Stimulated activated CD8-positive, alpha-beta memory T cell treated with anti-CD3 and anti-CD28 coated beads, Interleukin-15, amount 100 ng/mL, for 24 hours (primary cell): Measurements from ENCODE around the gene ITSN1.
"Not testable (repeated sequence)": the region's sequence is repeated elsewhere in the genome, so short reads cannot be mapped to it uniquely, and the experiment has no call there.

Source experiments
- DNase-seq: peaks from one replicate; pipeline ENCODE4 v3.0.0-alpha.2; 2020; ENCODE audit warnings: low read depth

Gene ITSN1

DNA sequence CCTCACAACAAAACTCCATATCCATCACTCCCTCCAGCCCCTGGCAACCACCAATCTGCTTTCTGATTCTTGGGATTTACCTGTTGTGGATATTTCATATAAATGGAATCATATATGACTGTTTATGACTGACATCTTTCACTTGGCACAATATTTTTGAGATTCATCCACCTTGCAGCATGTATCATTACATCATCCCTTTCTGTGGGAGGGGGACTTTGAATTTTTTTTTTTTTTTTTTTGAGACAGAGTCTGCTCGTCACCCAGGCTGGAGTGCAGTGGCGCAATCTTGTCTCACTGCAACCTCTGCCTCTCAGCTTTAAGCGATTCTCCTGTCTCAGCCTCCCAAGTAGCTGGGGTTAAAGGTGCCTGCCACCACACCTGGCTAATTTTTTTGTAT lies 128.2 kb downstream of the ITSN1 start:
- DNase-seq = no peak

DNA sequence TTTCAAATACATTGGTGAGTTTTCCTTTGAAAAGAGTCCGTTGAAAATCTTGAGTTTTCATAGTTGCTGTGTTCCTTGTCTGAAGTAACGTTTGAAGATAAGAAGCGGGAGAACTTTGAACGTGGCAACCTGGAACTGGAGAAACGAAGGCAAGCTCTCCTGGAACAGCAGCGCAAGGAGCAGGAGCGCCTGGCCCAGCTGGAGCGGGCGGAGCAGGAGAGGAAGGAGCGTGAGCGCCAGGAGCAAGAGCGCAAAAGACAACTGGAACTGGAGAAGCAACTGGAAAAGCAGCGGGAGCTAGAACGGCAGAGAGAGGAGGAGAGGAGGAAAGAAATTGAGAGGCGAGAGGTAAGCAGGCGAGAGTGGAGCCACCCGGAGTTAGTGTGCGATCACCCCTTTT lies 129.7 kb downstream of the ITSN1 start:
- no peak for DNase-seq

DNA sequence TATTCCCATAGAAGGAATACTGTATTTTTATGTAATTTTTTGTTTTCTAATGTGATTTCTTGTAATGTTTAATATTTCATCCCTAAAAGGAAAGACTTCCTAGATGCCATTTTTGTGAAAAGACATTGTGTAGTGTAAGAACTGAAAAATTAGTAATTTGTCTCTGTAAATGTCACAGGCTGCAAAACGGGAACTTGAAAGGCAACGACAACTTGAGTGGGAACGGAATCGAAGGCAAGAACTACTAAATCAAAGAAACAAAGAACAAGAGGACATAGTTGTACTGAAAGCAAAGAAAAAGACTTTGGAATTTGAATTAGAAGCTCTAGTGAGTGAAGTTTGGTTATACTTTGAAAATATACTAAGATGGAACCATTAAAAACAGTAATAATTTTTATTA lies 132.2 kb downstream of the ITSN1 start:
- no peak for DNase-seq

DNA sequence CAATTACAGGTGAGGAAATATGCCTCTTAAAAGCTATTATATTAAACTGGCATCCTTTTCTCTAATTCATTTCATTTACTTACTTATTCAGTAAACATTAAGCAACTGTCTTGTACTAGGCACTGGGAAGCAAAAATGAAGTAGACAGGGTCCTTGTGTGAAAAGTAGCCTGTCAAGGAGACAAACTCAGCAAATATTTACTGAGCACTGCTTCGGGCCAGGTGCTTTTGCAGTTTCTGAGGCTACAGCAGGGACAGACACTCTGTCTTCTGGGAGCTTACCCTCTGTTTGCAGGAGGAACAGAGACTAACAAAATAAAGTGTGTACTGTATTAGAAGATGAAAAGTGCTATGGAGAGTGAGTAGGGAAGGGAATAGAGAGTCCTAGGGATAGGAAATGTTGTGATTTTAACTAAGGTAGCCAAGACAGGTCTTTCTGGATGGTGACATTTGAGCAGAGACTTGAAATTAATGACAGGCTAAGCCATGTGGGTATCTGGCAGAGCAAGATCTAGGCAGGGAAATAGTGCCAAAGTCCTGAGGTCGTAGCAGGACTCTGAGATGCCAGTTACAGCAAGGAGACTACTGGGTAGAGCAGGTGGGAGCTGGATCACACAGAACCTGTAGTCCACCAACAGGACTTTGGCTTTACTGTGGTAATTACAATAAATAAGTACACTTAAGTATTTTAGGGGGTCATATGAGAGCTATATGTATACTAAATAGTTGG lies 133.0 kb downstream of the ITSN1 start:
- DNase-seq = no peak

DNA sequence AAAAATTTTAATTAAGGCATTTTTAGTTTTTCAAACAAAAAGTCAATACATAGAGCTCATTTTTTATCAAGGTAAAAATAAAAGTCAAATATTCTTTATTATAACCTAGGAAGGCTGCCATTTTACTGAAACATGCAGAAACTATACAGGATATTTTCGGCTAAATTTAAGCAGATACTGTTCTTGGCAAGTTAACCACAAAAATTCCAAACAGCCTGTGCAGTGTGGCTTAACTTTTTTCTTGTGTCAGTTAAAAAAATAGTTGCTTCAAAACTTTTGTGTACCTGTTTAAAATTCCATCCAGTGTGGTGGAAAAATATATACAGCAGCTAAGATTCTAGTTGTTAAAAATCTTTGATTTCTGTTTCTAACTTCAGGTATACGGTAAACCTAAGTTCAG lies 138.3 kb downstream of the ITSN1 start:
- DNase-seq = no peak

DNA sequence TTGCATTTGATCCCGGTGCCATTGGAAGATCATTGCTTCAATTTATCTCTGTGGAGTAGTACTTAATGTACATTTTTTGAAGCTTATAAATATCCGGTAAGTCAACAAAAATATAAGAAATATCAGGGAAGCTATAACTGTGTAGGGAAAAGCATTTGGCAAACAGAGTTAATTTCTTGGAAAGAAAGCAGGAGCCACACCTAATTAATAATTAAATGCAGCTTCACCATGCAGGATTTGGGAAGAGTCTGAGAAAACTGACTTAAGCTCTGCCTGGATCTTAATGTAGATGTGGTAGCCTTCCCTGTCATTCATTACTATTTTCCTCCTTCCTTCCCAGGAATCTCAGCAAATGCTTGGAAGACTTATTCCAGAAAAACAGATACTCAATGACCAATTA lies 138.8 kb downstream of the ITSN1 start:
- no peak for DNase-seq

GRCh38 chr21:33783187-33783979 lies 141.1 kb downstream of the ITSN1 start:
- DNase-seq = no peak

DNA sequence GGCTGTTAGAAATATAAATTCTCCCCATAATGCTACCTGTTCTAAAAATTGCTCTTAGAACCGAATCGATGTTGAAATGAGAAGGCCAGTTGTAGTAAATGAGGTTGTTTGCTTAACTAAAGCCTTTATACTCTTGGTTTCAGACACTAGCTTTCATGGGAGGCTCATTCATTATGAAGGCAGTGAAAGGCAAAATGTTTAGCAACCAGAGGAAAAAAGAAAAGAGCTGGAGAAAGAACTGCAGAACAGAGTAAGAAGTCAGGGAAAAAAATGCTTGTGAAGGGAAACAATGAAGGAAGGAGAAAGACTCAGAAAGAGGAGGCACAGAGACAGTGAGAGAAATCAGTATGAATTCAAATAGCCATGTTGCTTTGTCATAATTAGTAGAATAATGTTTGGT lies 145.1 kb downstream of the ITSN1 start:
- no peak for DNase-seq

DNA sequence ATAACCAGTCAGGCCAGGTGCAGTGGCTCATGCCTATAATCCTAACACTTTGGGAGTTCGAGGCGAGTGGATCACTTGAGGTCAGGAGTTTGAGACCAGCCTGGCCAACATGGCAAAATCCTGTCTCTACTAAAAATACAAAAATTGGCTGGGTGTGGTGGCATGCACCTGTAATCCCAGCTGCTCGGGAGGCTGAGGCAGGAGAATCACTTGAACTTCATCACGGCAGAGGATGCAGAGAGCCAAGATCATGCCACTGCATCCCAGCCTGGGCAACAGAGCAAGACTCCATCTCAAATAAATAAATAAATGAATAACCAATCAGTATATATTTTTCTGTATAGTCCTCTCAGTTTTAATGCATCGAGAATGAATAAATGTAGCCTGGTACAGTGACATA lies 146.1 kb downstream of the ITSN1 start:
- not testable (repeated sequence) for DNase-seq

DNA sequence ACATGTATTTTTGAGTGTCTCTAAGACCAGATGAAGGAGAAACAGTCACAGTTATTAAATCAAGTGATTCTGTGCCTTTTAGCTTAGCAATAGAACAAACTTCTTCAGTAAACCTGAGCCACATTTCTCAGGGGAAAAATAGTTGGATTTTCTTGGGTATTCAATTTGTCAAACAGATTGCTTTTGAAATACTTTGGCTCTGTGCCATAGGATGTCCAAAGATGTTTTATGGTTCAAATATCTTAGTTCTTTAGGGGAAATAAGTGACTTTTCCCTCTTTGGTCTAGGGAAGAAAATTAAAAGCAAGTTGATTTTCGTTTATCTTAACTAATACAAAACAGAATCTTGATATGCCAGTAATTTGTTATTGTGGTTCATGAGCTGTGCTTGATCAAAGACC lies 147.4 kb downstream of the ITSN1 start:
- no peak for DNase-seq

DNA sequence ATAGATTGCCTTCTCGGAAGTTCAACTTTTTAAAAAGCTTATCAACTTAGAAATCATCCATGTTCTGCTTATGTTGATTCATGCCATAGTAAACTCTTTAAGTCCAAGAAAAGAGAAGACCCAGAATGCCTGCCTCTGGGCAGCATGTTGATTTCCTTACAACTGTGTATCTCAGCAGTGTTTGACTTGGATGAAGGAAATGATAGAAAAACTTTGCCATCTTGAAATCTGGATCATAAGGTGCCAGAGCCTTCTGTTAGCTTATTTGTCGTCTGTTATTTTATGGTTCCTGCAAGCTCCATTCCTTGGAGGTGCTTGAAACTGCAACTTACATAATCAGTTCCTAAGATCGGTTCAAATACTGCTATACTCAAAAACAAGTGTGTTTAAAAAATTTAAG lies 148.8 kb downstream of the ITSN1 start:
- no peak for DNase-seq

GRCh38 chr21:33794596-33794995 lies 152.3 kb downstream of the ITSN1 start:
- no peak for DNase-seq

GRCh38 chr21:33797565-33797964 lies 155.3 kb downstream of the ITSN1 start:
- no peak for DNase-seq

DNA sequence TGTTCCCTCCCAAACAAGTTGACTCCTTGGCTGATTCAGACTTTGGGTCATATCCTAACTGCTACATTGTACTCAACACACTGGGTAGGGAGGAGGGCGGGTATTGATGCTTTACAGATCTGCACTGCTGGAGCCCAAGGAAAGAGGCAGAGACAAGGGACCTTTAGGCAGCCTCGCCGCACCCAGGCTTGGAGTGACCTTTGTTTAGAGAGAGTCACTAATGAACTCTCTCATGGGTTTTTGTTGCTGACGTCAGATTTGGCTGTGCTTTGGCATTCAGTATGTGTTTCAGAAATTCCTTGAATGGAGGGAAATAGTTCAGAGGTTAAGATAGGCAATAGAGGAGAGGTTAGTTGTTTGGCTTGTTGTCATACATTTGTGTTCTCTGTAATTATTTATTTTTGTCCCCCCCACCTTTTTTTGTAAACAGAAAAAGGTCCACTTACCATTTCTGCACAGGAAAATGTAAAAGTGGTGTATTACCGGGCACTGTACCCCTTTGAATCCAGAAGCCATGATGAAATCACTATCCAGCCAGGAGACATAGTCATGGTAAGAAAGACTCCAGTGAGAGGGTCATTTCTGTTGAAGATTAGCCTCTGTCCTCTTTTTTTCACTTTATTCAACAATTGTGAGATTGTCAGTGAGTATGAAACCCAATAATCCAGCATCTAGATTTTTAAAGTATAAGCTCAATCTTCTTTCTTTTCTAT lies 157.2 kb downstream of the ITSN1 start:
- DNase-seq = no peak

GRCh38 chr21:33800753-33801423 lies 158.6 kb downstream of the ITSN1 start:
- DNase-seq = no peak

DNA sequence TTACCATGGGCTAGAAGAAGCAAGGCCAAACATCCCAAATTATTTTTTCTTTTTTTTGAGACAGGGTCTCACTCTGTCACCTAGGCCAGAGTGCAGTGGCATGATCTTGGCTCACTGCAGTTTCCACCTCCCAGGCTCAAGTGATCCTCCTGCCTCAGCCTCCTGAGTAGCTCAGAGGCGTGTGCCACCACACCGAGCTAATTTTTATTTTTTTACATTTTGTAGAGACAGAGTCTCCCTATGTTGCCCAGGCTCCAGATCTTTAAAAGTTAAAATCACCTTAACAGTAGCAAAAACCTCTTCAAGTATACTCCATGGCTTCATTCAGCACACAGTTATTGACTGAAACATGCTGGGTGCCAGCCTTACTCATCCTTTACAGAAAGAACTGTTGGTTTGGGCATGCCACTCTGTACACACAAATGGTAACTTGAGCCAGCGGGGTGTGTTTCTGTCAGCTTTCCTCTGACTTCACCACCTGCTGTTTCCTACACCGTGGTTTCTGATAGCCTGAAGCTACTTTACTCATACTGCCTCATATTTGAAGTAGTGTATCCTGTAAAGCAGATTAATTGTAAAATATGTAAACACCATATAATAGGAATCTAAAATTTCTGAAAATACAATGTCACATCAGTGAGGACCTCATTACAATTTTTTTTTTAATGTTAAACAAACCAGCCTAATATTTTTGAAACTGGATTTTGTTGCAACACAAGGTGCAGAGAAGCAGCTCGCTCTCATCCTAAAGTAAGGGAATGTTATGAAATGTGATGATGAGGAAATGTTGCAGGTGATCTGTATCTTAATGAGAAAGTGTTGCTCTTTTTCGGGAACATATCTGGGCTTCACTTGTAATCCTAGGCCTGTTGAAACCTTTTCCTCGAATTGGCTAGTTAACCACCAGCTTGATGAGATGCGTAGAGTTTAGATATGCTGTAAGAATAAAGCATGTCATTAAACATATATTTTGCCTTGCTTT lies 159.4 kb downstream of the ITSN1 start:
- no peak for DNase-seq

DNA sequence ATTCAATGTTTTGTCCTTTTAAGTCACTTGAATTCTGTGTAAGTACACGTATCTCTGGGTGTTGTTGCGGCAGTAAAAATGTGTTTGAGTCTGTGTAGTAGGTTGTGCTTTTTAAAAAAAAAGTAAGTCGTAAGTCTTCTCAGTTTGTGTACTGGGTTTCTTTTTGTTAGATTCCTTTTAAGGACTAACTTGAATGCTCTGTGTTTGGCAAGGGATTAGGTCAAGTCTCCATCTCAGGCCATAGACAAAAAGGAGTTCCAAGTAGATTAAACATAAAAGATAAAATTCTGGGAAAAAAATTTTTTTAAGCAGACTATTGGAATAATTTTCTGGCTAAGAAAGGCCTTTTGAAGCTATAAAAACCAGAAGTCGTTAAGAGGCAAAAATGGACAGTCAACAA lies 160.2 kb downstream of the ITSN1 start:
- DNase-seq = no peak

GRCh38 chr21:33808715-33809367 lies 166.5 kb downstream of the ITSN1 start:
- no peak for DNase-seq

GRCh38 chr21:33810766-33811165 lies 168.5 kb downstream of the ITSN1 start:
- no peak for DNase-seq

DNA sequence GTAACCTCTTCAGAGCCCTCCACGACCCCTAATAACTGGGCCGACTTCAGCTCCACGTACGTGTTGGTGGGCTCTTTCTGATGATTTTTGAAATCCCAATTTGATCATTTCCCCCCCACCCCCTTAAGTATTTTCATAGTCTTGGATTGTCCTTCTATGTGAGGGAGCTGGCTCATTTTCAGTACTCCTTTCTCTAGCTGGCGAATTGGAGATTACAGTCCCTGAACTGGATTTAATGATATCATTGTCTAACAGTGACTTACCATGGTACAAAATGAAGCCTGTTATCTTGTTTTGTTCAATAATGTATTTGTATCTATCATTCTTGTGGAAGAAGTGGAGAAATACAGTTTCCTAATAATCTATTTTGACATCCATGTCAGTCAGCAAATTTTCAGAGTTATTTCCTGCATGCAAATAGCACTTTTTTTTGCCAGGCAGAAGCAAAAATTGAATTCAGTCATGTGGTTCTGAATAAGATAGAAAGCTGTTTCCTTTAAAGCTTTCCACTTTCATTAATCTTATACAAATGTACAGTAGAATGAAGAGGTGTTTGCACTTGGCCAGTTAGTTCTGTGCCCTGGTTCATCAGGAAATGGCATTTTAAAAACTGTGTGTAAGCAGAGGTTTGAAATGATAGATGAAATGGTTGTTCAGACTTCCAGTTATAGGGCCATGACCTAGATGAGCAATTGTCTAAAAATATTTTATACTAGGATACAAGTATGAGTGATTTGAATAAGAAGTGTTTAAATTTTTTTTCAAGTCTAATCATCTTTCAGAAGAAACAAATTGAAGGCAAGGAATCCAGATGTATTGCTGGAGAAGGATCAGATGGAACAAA lies 169.1 kb downstream of the ITSN1 start:
- DNase-seq = no peak
